Endothelial cell of umbilical vein (primary cell): ENCODE results near the gene RECK. TPM values are rescaled to one million over a fixed set of nuclear protein-coding genes. Genes with fewer than 3 reads are reported as not detected.
A peak's percentile ranks its signal among the peaks of the same experiment; 100 is the strongest.

Experiments used
- BruUV-seq: library from RNA; stranded (reverse); fragments of 400-500 nt; replicated peaks from 2 replicates; lab custom pipeline; 2021; lab: Mats Ljungman, UMichigan
- CTCF ChIA-PET: fragments of 300-600, 350-600 bp; sonication (Branson Sonifier 250); formaldehyde crosslinking; loops from one replicate; lab custom pipeline; 2021; ENCODE audit warnings: antibody characterized with exemption, inconsistent platforms; lab: Charles Lee
- POLR2A ChIA-PET: fragments of 300-600, 350-600 bp; sonication (Branson Sonifier 250); formaldehyde crosslinking; loops from one replicate; lab custom pipeline; 2021; ENCODE audit warnings: antibody characterized with exemption, inconsistent platforms; lab: Charles Lee
- DNase-seq: peaks from one replicate; pipeline ENCODE4 v3.0.0-alpha.2; 2011; ENCODE audit warnings: low read depth, low spot score
- FAIRE-seq: peaks from 2 replicates; lab custom pipeline; 2011; peaks lifted over from hg19 to GRCh38; lab: Jason Lieb, UNC
- H2AFZ ChIP-seq: 2 replicates; pipeline ENCODE4 v1.6.0; 2012; ENCODE audit warnings: low read depth, low read length, control low read depth, inconsistent platforms
- H3K27ac ChIP-seq: 2 replicates; pipeline ENCODE4 v1.5.1; 2011; ENCODE audit warnings: low read depth, mild to moderate bottlenecking, control low read depth, low read length, moderate library complexity; ENCODE audit not compliant: insufficient read depth
- H3K27me3 ChIP-seq, 2 experiments: 2 replicates each; pipeline versions ENCODE4 v1.6.0 to v1.6.1; 2011; ENCODE audit warnings: low read length in 2 of 2, mixed read lengths in 1 of 2; ENCODE audit not compliant: control insufficient read depth in 2 of 2, insufficient read depth in 2 of 2
- H3K36me3 ChIP-seq, 2 experiments: 2 replicates in 1 of 2; 3 replicates in 1 of 2; pipeline ENCODE4 v1.5.1; 2011; ENCODE audit warnings: low read length in 2 of 2, mild to moderate bottlenecking in 1 of 2, moderate library complexity in 1 of 2; ENCODE audit not compliant: control insufficient read depth in 2 of 2, insufficient read depth in 2 of 2; ENCODE audit errors: extremely low read depth in 1 of 2
- H3K4me1 ChIP-seq: 3 replicates; pipeline ENCODE4 v1.5.1; 2011; ENCODE audit warnings: mild to moderate bottlenecking, low read length; ENCODE audit not compliant: control insufficient read depth, insufficient read depth; ENCODE audit errors: extremely low read depth
- H3K4me2 ChIP-seq: 2 replicates; pipeline ENCODE4 v1.6.1; 2011; ENCODE audit warnings: low read length, control low read depth, mixed read lengths; ENCODE audit not compliant: insufficient read depth
- H3K4me3 ChIP-seq, 3 experiments: fragments of 200-600 bp in 1 of 3; sonication (generic), shearing (Covaris generic) in 1 of 3; replicated peaks in 1 of 3; 2 replicates each; pipeline ENCODE4 v1.5.1; 2011 to 2016; ENCODE audit warnings: control low read depth in 3 of 3, low read length in 3 of 3, mild to moderate bottlenecking in 2 of 3, inconsistent platforms in 1 of 3, low read depth in 1 of 3, moderate library complexity in 1 of 3; ENCODE audit not compliant: insufficient read depth in 1 of 3
- H3K79me2 ChIP-seq: 2 replicates; pipeline ENCODE4 v1.6.0; 2012; ENCODE audit warnings: low read length, inconsistent platforms; ENCODE audit not compliant: control insufficient read depth, insufficient read depth
- H3K9ac ChIP-seq: replicated peaks from 2 replicates; pipeline ENCODE3; 2011; ENCODE audit warnings: low read length, control low read depth; ENCODE audit not compliant: insufficient read depth; ENCODE audit errors: extremely low read depth
- H3K9me1 ChIP-seq: replicated peaks from 3 replicates; pipeline ENCODE4 v1.6.0; 2011; ENCODE audit warnings: mild to moderate bottlenecking, low read length; ENCODE audit not compliant: control insufficient read depth, insufficient read depth; ENCODE audit errors: extremely low read depth
- H3K9me3 ChIP-seq: replicated peaks from 2 replicates; pipeline ENCODE4 v1.5.1; 2012; ENCODE audit warnings: low read length, inconsistent platforms; ENCODE audit not compliant: control insufficient read depth, insufficient read depth
- H4K20me1 ChIP-seq: replicated peaks from 2 replicates; pipeline ENCODE3; 2011; ENCODE audit warnings: mild to moderate bottlenecking, low read length; ENCODE audit not compliant: control insufficient read depth, insufficient read depth; ENCODE audit errors: extremely low read depth
- CTCF ChIP-seq, 2 donors: IDR thresholded peaks; 1 replicate in 1 of 2; 2 replicates in 1 of 2; pipeline ENCODE4 v1.5.1; 2011; ENCODE audit warnings: low read length in 2 of 2, mild to moderate bottlenecking in 2 of 2, moderate library complexity in 2 of 2, control low read depth in 1 of 2, inconsistent platforms in 1 of 2, low read depth in 1 of 2; ENCODE audit not compliant: insufficient read depth in 1 of 2; ENCODE audit errors: extremely low read depth in 1 of 2
- EZH2 ChIP-seq: IDR thresholded peaks from 2 replicates; pipeline ENCODE4 v1.6.1; 2012; ENCODE audit warnings: borderline replicate concordance, low read depth, mild to moderate bottlenecking, moderate library complexity, low read length, inconsistent platforms; ENCODE audit not compliant: severe bottlenecking
- FOS ChIP-seq: IDR thresholded peaks from 2 replicates; pipeline ENCODE4 v1.6.1; 2011; ENCODE audit warnings: mild to moderate bottlenecking, low read length, moderate library complexity, borderline replicate concordance; ENCODE audit not compliant: insufficient read depth
- GATA2 ChIP-seq: IDR thresholded peaks from 2 replicates; pipeline ENCODE4 v1.7.0; 2011; ENCODE audit warnings: low read depth, mild to moderate bottlenecking, moderate library complexity, mixed read lengths, low read length; ENCODE audit not compliant: insufficient read length, insufficient read depth
- JUN ChIP-seq: IDR thresholded peaks from 2 replicates; pipeline ENCODE4 v1.6.1; 2011; ENCODE audit warnings: borderline replicate concordance, low read depth; ENCODE audit not compliant: insufficient read length, insufficient read depth
- MAX ChIP-seq: IDR thresholded peaks from 2 replicates; pipeline ENCODE4 v1.6.1; 2011; ENCODE audit not compliant: insufficient read depth, insufficient read length
- MYC ChIP-seq: IDR thresholded peaks from one replicate; pipeline ENCODE4 v1.6.1; 2011; ENCODE audit warnings: mild to moderate bottlenecking, low read depth, low read length
- POLR2A ChIP-seq: IDR thresholded peaks from 2 replicates; pipeline ENCODE4 v1.6.1; 2012; ENCODE audit warnings: low read depth, mild to moderate bottlenecking, control low read depth, low read length
- POLR2AphosphoS5 ChIP-seq: IDR thresholded peaks from 2 replicates; pipeline ENCODE4 v1.6.1; 2012; ENCODE audit warnings: low read depth, mild to moderate bottlenecking, control low read depth, low read length, moderate library complexity; ENCODE audit not compliant: insufficient read depth
- dilution Hi-C: fragments of 300-500 bp; cut with MboI; formaldehyde crosslinking; loops from one replicate; pipeline ENCODE4 v1.15.0; 2019; ENCODE audit warnings: low sequenced_read_pairs; ENCODE audit not compliant: extremely low pct_ligation_motif_present
- intact Hi-C: fragments of 100-400 bp; cut with micrococcal nuclease; formaldehyde crosslinking; loops from one replicate; pipeline ENCODE4 v1.10.0; 2022
- polyA plus RNA-seq, 4 experiments: library from polyadenylated mRNA; depleted of rRNA in 3 of 4; stranded (reverse) in 3 of 4; unstranded in 1 of 4; fragments of >200 nt; gene quantifications; 2 replicates each; pipeline versions ENCODE4 v1.2.1 to v1.2.3, GENCODE V29; 2011 to 2012; ENCODE audit warnings: missing spikeins in 1 of 4
- total RNA-seq: library from RNA; stranded (reverse); gene quantifications from 2 replicates; pipeline ENCODE4 v1.2.3, GENCODE V29; 2021

RECK gene
- total and polyA plus RNA-seq, 2 donors (not counting 3 experiments of a cell fraction or from before 2014, with no cell fraction given), result 12.0 to 14.1 TPM

- FAIRE-seq (no peak), DNase-seq (no peak)
- CTCF ChIA-PET, result interaction anchor here (1.2 to 2.2 kb wide), 6 partner anchors 13 to 91 kb away, joined by 3 to 10 read pairs (median 3); no protein-coding TSS in a partner anchor
Observed at GRCh38 chr9:36036253-36036779, 397 bp upstream of the RECK start.

More at GRCh38 chr9:36036253-36036779, 397 bp upstream of the RECK start:
- Histone ChIP-seq H3K9me1 (no peaks in the 10 kb centered on the region), H3K27me3 (no peaks in the 10 kb centered on the region), H4K20me1 (no peaks in the 10 kb centered on the region), H3K4me1 (peaks cover 28% of the 10 kb centered on the region), H3K4me2 (peak overlapping the region; percentile 78), H3K36me3 (no peaks in the 10 kb centered on the region), H3K27ac (peak overlapping the region; percentile 72), H3K79me2 (peaks cover 30% of the 10 kb centered on the region), H2AFZ (peak overlapping the region; percentile 95), H3K9ac (peak overlapping the region; percentile 83), H3K4me3 (peak overlapping the region; percentile 76 to 89 (median 81)), H3K9me3 (no peaks in the 10 kb centered on the region)
- no peak for TF ChIP-seq JUN
- TF ChIP-seq FOS, result no peak
- no peak for TF ChIP-seq POLR2A
- no peak for TF ChIP-seq CTCF (IDR thresholded peaks at IDR 0.05; ENCODE audit: extremely low read depth in 1 of 2, insufficient read depth in 1 of 2, low read depth in 1 of 2, low read length in 2 of 2)
- TF ChIP-seq GATA2, result no peak
- TF ChIP-seq EZH2, result no peak
- TF ChIP-seq MAX, result no peak
- TF ChIP-seq POLR2AphosphoS5, result no peak
- TF ChIP-seq MYC, result no peak
- intact Hi-C loops, result no loop called here
- dilution Hi-C loops, result no loop called here
- BruUV-seq, result no TSS peak
- POLR2A ChIA-PET, result no interaction called here
